HT1080 (cell line): Measurements from ENCODE around the gene WSCD2. TPM values are rescaled to one million over a fixed set of nuclear protein-coding genes. Genes with fewer than 3 reads are reported as not detected.

Experiments used
- DNase-seq: peaks from one replicate; pipeline ENCODE4 v3.0.0-alpha.2; 2015; ENCODE audit warnings: low read depth
- total RNA-seq: library from RNA; depleted of rRNA; stranded (reverse); fragments of >200 nt; shearing (Covaris generic); gene quantifications from 2 replicates; pipeline ENCODE4 v1.2.3, GENCODE V29; 2014

The WSCD2 gene
- total RNA-seq, 1 experiment from 2014 or later: not detected

GRCh38 chr12:108156717-108157116 is 27.6 kb downstream of the WSCD2 start:
- no peak for DNase-seq

DNA sequence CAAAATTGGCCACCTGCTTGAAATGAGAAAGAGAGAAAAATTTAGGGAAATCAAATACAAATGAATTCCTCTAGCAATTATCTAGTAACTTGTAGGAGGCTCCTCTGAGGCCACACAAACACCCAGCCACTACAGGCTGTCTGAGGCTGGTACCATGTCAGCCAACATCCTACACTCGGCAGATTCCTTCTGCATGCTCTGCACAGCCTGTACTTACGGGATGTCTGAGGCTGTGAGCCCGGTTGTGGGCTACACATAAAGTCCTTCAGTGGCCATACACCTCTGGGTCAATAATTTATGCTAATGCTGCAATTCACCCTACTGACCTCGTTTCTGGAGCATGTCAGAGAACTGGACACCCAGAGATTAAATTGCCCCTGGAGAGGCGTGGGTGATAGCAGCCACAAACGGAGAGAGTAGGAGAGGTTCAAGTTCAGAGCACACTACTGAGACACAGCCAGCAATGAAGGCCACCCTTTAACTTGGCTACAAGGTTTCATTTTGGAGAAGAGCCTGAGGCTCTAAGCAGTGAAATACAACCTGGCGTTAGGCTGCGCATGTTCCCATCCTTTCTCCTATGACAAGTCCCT is 28.9 kb downstream of the WSCD2 start:
- no peak for DNase-seq

GRCh38 chr12:108162207-108162606 is 33.1 kb downstream of the WSCD2 start:
- no peak for DNase-seq

- DNase-seq: no peak
Observed at GRCh38 chr12:108166505-108166904, 37.4 kb downstream of the WSCD2 start.

- no peak for DNase-seq
Observed at GRCh38 chr12:108167974-108168373, 38.9 kb downstream of the WSCD2 start.

DNA sequence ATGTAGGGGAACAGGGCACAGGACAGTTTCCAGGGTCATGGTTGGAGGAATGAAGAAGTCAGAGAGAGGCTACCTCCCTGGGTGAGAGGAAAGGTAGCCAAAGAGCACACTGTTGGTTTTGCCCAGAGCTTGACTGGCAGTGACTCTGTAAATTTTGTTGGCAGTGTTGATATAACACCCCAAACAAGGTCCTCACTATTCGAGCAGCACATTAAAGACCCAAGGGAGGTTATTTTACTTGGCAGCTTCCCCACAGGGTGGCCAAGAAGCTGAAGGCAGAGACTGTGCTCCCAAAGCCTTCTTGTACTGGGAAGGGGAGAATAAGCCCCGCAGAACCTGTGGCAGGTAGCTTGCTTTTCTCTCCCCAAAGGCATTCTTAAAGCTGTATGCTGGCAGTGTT is 40.6 kb downstream of the WSCD2 start:
- no peak for DNase-seq

GRCh38 chr12:108170164-108170563 is 41.1 kb downstream of the WSCD2 start:
- DNase-seq: no peak

- no peak for DNase-seq
Observed at GRCh38 chr12:108172033-108172432, 42.9 kb downstream of the WSCD2 start.

DNA sequence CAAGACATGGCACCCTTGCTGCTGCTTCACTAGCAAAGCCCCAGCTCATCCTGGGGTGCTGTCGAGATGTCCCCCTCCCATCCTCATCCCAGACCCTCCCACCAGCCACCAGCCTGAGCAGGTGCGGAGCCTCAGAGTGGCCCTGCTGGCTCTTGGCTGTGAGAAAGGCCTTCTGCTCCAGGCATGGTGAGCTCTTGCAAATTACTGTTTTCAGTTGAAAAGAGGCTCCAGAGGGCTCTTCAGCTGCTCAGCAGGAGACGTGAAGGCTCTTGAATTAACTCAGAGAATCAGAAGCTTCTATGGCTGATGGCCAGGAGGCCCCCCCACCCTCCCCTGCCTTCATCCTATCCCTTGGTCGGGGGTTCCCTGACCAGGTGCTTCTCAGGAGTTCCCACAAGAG is 44.1 kb downstream of the WSCD2 start:
- no peak for DNase-seq

DNA sequence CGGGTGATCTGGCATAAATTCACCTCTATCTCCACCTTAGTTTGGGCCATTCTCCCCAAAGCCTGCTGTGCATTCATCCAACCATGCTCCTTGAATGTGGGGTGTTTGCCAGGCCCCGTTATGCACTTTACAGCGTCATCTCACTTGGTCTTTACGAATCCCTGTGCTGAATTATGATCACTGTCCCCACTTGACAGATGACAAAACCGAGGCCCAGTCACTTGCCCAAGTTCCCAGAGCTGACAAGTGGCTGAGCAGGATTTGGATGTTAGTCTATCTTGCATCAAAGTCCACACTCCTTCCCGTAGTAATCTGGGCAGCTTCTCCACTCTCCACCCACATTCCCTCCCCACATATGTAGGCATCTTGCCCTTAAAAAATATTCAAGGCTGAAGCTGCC is 44.8 kb downstream of the WSCD2 start:
- no peak for DNase-seq

- no peak for DNase-seq
Observed at GRCh38 chr12:108174641-108175040, 45.6 kb downstream of the WSCD2 start.

DNA sequence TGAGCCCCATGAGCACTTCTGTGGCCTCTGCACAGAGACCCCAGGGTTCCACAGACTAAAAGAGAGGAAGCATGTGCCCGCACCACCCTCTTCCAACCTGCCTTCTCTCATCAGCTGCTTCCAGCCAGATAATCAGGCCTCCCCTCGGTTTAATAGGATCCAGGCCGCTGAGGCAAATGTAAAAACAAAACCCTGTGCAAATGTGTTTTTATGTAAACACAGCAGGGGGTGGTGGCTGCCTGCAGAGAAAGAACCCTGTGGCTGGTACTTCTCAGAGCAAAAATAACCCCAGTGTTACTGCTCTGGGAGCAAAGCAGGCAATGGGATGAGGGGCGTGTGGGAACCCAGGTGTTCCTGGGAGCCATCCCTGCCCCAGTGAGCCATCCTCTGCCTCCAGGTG is 46.2 kb downstream of the WSCD2 start:
- DNase-seq: no peak

- no peak for DNase-seq
Observed at GRCh38 chr12:108176292-108176691, 47.2 kb downstream of the WSCD2 start.

GRCh38 chr12:108177131-108177530 is 48.0 kb downstream of the WSCD2 start:
- DNase-seq: no peak

DNA sequence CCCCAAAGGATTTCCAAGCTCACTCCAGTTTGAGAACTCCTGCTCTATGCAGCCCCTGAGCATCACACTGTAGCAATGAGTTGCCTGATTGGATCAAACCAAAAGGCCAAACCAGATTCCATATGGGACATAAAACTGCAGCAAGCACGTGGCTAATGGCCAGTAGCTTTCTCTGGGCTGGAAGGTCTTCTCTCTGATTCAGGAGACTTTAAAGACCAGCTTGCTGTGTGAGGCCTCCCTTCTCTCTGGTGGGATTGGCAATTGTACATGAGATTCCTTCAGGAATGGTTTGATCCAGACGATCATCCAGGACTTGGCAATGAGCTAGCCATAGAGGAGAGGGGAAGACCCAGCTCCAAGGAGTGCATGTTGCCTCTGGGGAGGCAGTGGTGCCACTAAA is 50.2 kb downstream of the WSCD2 start:
- no peak for DNase-seq

GRCh38 chr12:108180255-108181094 is 51.4 kb downstream of the WSCD2 start:
- DNase-seq: no peak

- DNase-seq: no peak
Observed at GRCh38 chr12:108181095-108181454, 52.0 kb downstream of the WSCD2 start.

DNA sequence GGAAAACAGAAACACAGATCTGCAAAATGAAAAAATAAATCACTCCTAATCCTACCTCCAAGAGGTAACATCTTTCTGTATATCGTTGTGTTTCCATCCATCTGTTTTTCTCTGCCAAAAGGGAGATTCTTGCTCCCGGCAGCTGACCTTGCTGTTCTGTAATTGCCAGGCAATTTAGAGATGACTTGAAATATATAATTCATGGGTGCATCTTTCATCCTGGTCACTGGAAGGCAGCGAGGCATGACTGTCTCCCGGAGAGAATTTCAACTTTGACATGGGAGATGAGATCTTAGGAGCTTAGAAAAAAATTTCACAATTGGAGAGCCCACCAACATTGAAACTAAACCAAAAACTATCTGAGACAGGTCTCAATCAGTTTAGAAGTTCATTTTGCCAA is 53.0 kb downstream of the WSCD2 start:
- DNase-seq: no peak

DNA sequence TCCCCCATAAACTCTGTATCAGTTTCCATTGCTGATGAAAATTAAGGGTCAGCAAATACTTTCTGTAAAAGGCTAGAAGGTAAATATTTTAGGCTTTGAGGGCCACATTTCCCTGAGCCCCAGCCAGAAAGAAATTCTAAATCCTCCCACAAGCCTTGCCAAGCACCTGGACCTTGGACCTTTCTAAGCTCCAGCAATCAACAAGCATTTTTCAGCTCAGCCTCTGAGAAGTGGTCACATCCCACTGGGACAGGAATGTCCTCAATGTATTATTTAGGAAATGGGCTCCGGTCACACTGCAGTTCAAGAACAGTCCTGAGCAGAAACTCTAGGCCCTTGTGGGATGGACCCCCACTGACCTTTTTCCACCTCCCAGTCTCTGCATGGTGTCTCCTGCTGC is 55.9 kb downstream of the WSCD2 start:
- no peak for DNase-seq

DNA sequence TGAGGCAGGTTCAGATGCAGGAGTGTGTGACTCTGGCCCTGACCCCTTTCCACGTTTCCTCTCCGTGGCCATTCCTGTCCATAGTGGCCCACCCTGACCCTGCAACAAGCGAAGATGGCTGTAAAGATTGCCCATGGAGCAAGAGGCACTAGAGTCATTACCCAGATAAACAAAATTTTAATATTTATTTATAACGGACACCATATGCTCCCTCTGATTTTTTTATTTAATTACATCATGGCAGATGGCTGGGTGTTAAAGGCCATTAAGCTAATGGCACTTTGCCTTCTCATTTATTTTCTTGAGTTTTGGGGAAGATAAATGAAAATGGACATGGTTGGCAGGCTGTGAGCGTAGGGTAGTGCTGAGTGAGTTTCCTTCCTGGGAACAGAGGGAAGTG is 58.7 kb downstream of the WSCD2 start:
- DNase-seq: no peak

GRCh38 chr12:108190529-108190928 is 61.4 kb downstream of the WSCD2 start:
- no peak for DNase-seq

DNA sequence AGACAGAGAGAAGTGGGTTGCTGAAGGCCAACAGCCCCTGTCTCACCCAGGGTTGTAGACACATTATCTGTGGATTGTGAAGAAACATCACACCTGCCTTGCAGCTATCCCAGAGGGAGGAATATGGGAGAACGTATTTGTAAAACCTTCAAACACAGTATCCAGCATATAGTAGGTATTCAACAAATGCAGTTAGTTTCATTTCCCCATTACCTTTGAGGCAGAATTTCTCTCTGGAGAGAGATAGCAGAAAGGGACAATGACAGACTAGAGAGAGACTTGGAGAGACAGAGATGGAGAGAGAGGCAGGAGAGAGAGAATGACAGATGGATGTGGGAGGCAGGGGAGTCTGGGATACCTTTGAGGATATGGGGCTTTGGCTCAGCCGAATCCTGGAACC is 62.0 kb downstream of the WSCD2 start:
- DNase-seq: no peak

GRCh38 chr12:108191938-108192337 is 62.9 kb downstream of the WSCD2 start:
- no peak for DNase-seq
